ENCODE data around the gene C2orf72.

DNA sequence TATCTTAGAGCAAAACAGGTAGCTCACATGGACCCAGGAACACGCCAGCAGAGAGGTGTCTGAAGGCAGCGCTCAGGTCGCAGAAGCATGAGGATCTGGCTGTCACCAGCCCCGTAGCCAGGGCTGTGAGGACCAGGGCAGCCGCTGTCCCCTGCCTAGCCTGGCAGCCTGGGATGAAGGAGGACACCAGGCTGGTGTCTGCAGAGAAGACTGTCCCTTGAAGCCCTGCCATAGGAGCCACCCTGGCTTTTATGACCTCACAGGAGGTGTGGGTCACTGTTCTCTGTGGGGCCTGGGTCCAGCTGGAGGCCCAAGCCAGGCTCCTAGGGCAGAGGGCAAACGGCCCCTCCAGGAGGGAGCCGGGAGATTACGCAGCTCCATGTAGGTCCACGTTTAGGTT, 41.5 kb upstream of the C2orf72 start, which contains the start of gene SPATA3:
- TF ChIP-seq, protein P1, sequence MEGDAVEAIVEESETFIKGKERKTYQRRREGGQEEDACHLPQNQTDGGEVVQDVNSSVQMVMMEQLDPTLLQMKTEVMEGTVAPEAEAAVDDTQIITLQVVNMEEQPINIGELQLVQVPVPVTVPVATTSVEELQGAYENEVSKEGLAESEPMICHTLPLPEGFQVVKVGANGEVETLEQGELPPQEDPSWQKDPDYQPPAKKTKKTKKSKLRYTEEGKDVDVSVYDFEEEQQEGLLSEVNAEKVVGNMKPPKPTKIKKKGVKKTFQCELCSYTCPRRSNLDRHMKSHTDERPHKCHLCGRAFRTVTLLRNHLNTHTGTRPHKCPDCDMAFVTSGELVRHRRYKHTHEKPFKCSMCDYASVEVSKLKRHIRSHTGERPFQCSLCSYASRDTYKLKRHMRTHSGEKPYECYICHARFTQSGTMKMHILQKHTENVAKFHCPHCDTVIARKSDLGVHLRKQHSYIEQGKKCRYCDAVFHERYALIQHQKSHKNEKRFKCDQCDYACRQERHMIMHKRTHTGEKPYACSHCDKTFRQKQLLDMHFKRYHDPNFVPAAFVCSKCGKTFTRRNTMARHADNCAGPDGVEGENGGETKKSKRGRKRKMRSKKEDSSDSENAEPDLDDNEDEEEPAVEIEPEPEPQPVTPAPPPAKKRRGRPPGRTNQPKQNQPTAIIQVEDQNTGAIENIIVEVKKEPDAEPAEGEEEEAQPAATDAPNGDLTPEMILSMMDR (IDR thresholded peaks at IDR 0.05) = no peak
- TF ChIP-seq POLR2A (IDR thresholded peaks at IDR 0.05) = no peak

All from gastroesophageal sphincter (tissue), 3 donors.